ENCODE measurements around the gene STAM2. TPM values are rescaled to one million over a fixed set of nuclear protein-coding genes. Genes with fewer than 3 reads are reported as not detected.
"Not testable (repeated sequence)": the region's sequence is repeated elsewhere in the genome, so short reads cannot be mapped to it uniquely, and the experiment has no call there.

STAM2 gene
- total RNA-seq, 1 experiment from 2014 or later: 24.4 TPM

- H3K36me3 ChIP-seq (ENCODE audit: control insufficient read depth, insufficient read depth, low read length): no peaks in the 10 kb centered on the region
- H3K4me1 ChIP-seq: peaks cover 20% of the 10 kb centered on the region; the same call in 1 of the 2 replicates
- DNase-seq: peak; percentile 68 to 88
- H3K4me1 Mint-ChIP-seq (ENCODE audit: low read depth, unreplicated experiment): peaks cover 31% of the 10 kb centered on the region
- intact Hi-C loops (cut with micrococcal nuclease; ENCODE audit: unreplicated experiment): loop anchor here (2.0 kb wide), 1 partner anchor 22 kb away; no protein-coding TSS in a partner anchor
- peak overlapping the region; percentile 66 for H3K27ac Mint-ChIP-seq (ENCODE audit: unreplicated experiment)
- CTCF ChIA-PET: interaction anchor here (0.7 kb wide), 1 partner anchor 354 kb away, joined by 3 read pairs; no protein-coding TSS in a partner anchor
- H3K36me3 Mint-ChIP-seq (ENCODE audit: insufficient read depth, unreplicated experiment): no peaks in the 10 kb centered on the region
- POLR2A ChIA-PET: no interaction called here
- TF ChIP-seq CTCF (IDR thresholded peaks at IDR 0.05; ENCODE audit: insufficient read depth in 1 of 2, low read depth in 1 of 2, low read length in 1 of 2, severe bottlenecking in 1 of 2, unreplicated experiment in 1 of 2): no peak
- BruUV-seq (replicated peaks): no TSS peak
- H3K9me3 Mint-ChIP-seq (ENCODE audit: unreplicated experiment): peaks cover 25% of the 10 kb centered on the region
- H3K9me3 ChIP-seq: 0 out of 2 replicates have a peak, but pooled peaks cover 3% of the 10 kb centered on the region
- H3K27me3 Mint-ChIP-seq (ENCODE audit: insufficient read depth, unreplicated experiment): no peaks in the 10 kb centered on the region
- no peak overlapping the region for H3K4me3 ChIP-seq (ENCODE audit: low read depth, low read length)
- peak overlapping the region; percentile 45 for H3K4me3 Mint-ChIP-seq (ENCODE audit: unreplicated experiment)
- no peaks in the 10 kb centered on the region for H3K27me3 ChIP-seq (replicated peaks; ENCODE audit: control insufficient read depth, insufficient read depth, low read length)
Observed at GRCh38 chr2:152200565-152201465, 25.3 kb upstream of the STAM2 start.

- H3K27me3 Mint-ChIP-seq (ENCODE audit: insufficient read depth, unreplicated experiment): no peaks in the 10 kb centered on the region
- CTCF ChIA-PET: interaction anchor here (0.7 kb wide), 1 partner anchor 354 kb away, joined by 3 read pairs; no protein-coding TSS in a partner anchor
- peaks cover 31% of the 10 kb centered on the region for H3K4me1 Mint-ChIP-seq (ENCODE audit: low read depth, unreplicated experiment)
- DNase-seq: no peak
- H3K4me3 Mint-ChIP-seq (ENCODE audit: unreplicated experiment): no peak overlapping the region
- H3K27ac Mint-ChIP-seq (ENCODE audit: unreplicated experiment): no peak overlapping the region
- H3K36me3 ChIP-seq (ENCODE audit: control insufficient read depth, insufficient read depth, low read length): no peaks in the 10 kb centered on the region
- H3K4me1 ChIP-seq: peaks cover 20% of the 10 kb centered on the region; the same call in 1 of the 2 replicates
- 0 out of 2 replicates have a peak, but pooled peaks cover 3% of the 10 kb centered on the region for H3K9me3 ChIP-seq
- BruUV-seq (replicated peaks): no TSS peak
- no peak overlapping the region for H3K4me3 ChIP-seq (ENCODE audit: low read depth, low read length)
- H3K9me3 Mint-ChIP-seq (ENCODE audit: unreplicated experiment): peaks cover 32% of the 10 kb centered on the region
- POLR2A ChIA-PET: no interaction called here
- intact Hi-C loops (cut with micrococcal nuclease; ENCODE audit: unreplicated experiment): loop anchor here (2.0 kb wide), 1 partner anchor 23 kb away; no protein-coding TSS in a partner anchor
- H3K27me3 ChIP-seq (replicated peaks; ENCODE audit: control insufficient read depth, insufficient read depth, low read length): no peaks in the 10 kb centered on the region
- no peaks in the 10 kb centered on the region for H3K36me3 Mint-ChIP-seq (ENCODE audit: insufficient read depth, unreplicated experiment)
- TF ChIP-seq CTCF (IDR thresholded peaks at IDR 0.05; ENCODE audit: insufficient read depth in 1 of 2, low read depth in 1 of 2, low read length in 1 of 2, severe bottlenecking in 1 of 2, unreplicated experiment in 1 of 2): no peak
Observed at GRCh38 chr2:152200101-152200500, 24.5 kb upstream of the STAM2 start.

- peaks cover 24% of the 10 kb centered on the region; the same call in 1 of the 2 replicates for H3K4me1 ChIP-seq
- H3K27me3 ChIP-seq (replicated peaks; ENCODE audit: control insufficient read depth, insufficient read depth, low read length): no peaks in the 10 kb centered on the region
- no peaks in the 10 kb centered on the region for H3K36me3 Mint-ChIP-seq (ENCODE audit: insufficient read depth, unreplicated experiment)
- peaks cover 37% of the 10 kb centered on the region for H3K4me1 Mint-ChIP-seq (ENCODE audit: low read depth, unreplicated experiment)
- no peak for TF ChIP-seq CTCF (IDR thresholded peaks at IDR 0.05; ENCODE audit: insufficient read depth in 1 of 2, low read depth in 1 of 2, low read length in 1 of 2, severe bottlenecking in 1 of 2, unreplicated experiment in 1 of 2)
- no peaks in the 10 kb centered on the region for H3K27me3 Mint-ChIP-seq (ENCODE audit: insufficient read depth, unreplicated experiment)
- H3K9me3 Mint-ChIP-seq (ENCODE audit: unreplicated experiment): peaks cover 37% of the 10 kb centered on the region
- H3K4me3 Mint-ChIP-seq (ENCODE audit: unreplicated experiment): no peak overlapping the region
- no peaks in the 10 kb centered on the region for H3K36me3 ChIP-seq (ENCODE audit: control insufficient read depth, insufficient read depth, low read length)
- H3K9me3 ChIP-seq: peaks cover 6% of the 10 kb centered on the region; the same call in 1 of the 2 replicates
- intact Hi-C loops (cut with micrococcal nuclease; ENCODE audit: unreplicated experiment): loop anchor here (1.0 kb wide), 1 partner anchor 15 kb away; no protein-coding TSS in a partner anchor
- no TSS peak for BruUV-seq (replicated peaks)
- H3K27ac Mint-ChIP-seq (ENCODE audit: unreplicated experiment): peak overlapping the region; percentile 34
- ChIA-PET CTCF (interaction anchor here (0.8 kb wide), 1 partner anchor 23 kb away, joined by 3 read pairs; the partner anchor contains the start of gene STAM2), POLR2A (no interaction called here)
- peak; percentile 15 to 43 for DNase-seq
- H3K4me3 ChIP-seq (ENCODE audit: low read depth, low read length): no peak overlapping the region
Observed at GRCh38 chr2:152198499-152198898, 22.9 kb upstream of the STAM2 start.

GRCh38 chr2:152197508-152198284, 22.1 kb upstream of the STAM2 start:
- H3K9me3 ChIP-seq; POLR2A ChIA-PET; H3K4me3 Mint-ChIP-seq (ENCODE audit: unreplicated experiment); H3K27me3 ChIP-seq (replicated peaks; ENCODE audit: control insufficient read depth, insufficient read depth, low read length); H3K36me3 ChIP-seq (ENCODE audit: control insufficient read depth, insufficient read depth, low read length); H3K4me3 ChIP-seq (ENCODE audit: low read depth, low read length); DNase-seq; H3K27me3 Mint-ChIP-seq (ENCODE audit: insufficient read depth, unreplicated experiment); BruUV-seq (replicated peaks); H3K36me3 Mint-ChIP-seq (ENCODE audit: insufficient read depth, unreplicated experiment); H3K27ac Mint-ChIP-seq (ENCODE audit: unreplicated experiment): not testable (repeated sequence)
- Mint-ChIP-seq H3K9me3 (ENCODE audit: unreplicated experiment) (peaks cover 34% of the 10 kb centered on the region), H3K4me1 (ENCODE audit: low read depth, unreplicated experiment) (peaks cover 41% of the 10 kb centered on the region)
- intact Hi-C loops (cut with micrococcal nuclease; ENCODE audit: unreplicated experiment): loop anchor here (1.0 kb wide), 1 partner anchor 14 kb away; no protein-coding TSS in a partner anchor
- CTCF ChIA-PET: interaction anchor here (0.8 kb wide), 1 partner anchor 22 kb away, joined by 3 read pairs; the partner anchor contains the start of gene STAM2
- H3K4me1 ChIP-seq: peaks cover 24% of the 10 kb centered on the region; the same call in 1 of the 2 replicates

All from Caco-2 (cell line).